Naive thymus-derived CD4-positive, alpha-beta T cell (primary cell): ENCODE measurements around the gene RNF207. TPM values are rescaled to one million over a fixed set of nuclear protein-coding genes. Genes with fewer than 3 reads are reported as not detected.

Experiments
- ATAC-seq: fragments of 150-1000 bp; cut with Tn5 transposase; 2 replicates; pipeline ENCODE4 v1.10.0; 2021; ENCODE audit warnings: mild to moderate bottlenecking, moderate library complexity
- CTCF ChIA-PET: fragments of 350-600 bp; sonication (Branson Sonifier 250); formaldehyde crosslinking; loops from one replicate; lab custom pipeline; 2021; ENCODE audit warnings: antibody characterized with exemption; lab: Charles Lee
- POLR2A ChIA-PET: fragments of 350-600 bp; sonication (Branson Sonifier 250); formaldehyde crosslinking; loops from one replicate; lab custom pipeline; 2021; ENCODE audit warnings: antibody characterized with exemption, inconsistent platforms; lab: Charles Lee
- DNase-seq, 9 donors: peaks; one replicate each; pipeline versions ENCODE4 v3.0.0 to v3.0.0-alpha.2; 2020 to 2022; ENCODE audit warnings: mixed read lengths in 1 of 9
- H3K27ac ChIP-seq: one replicate; pipeline ENCODE4 v1.7.0; 2013; ENCODE audit warnings: mild to moderate bottlenecking, low read depth, low read length, moderate library complexity
- H3K27me3 ChIP-seq, 2 donors: one replicate each; pipeline ENCODE4 v1.7.0; 2013; ENCODE audit warnings: low read length in 2 of 2, mild to moderate bottlenecking in 2 of 2, moderate library complexity in 2 of 2; ENCODE audit not compliant: control insufficient read depth in 2 of 2, insufficient read depth in 2 of 2
- H3K36me3 ChIP-seq, 3 experiments: 1 replicate in 2 of 3; 2 replicates in 1 of 3; pipeline ENCODE4 v1.7.0; 2013; ENCODE audit warnings: low read length in 3 of 3, mild to moderate bottlenecking in 3 of 3, moderate library complexity in 1 of 3; ENCODE audit not compliant: insufficient read depth in 3 of 3, control insufficient read depth in 2 of 3
- H3K4me1 ChIP-seq, 2 donors: one replicate each; pipeline ENCODE4 v1.7.0; 2013; ENCODE audit warnings: low read length in 2 of 2, mild to moderate bottlenecking in 2 of 2, moderate library complexity in 1 of 2; ENCODE audit not compliant: control insufficient read depth in 2 of 2, insufficient read depth in 2 of 2
- H3K4me3 ChIP-seq: 2 replicates; pipeline ENCODE4 v1.7.0; 2013; ENCODE audit warnings: mild to moderate bottlenecking, low read length
- H3K9me3 ChIP-seq, 3 experiments: 1 replicate in 2 of 3; 2 replicates in 1 of 3; pipeline ENCODE4 v1.7.0; 2013; ENCODE audit warnings: low read length in 3 of 3; ENCODE audit not compliant: control insufficient read depth in 2 of 3
- H3K27ac Mint-ChIP-seq, 9 donors: one replicate each; pipeline ENCODE4 v1.8.0; 2020 to 2022; ENCODE audit warnings: mixed read lengths in 9 of 9, mild to moderate bottlenecking in 8 of 9, moderate library complexity in 5 of 9, inconsistent platforms in 2 of 9
- H3K27me3 Mint-ChIP-seq, 5 donors: one replicate each; pipeline ENCODE4 v1.8.0; 2021 to 2022; ENCODE audit warnings: mixed read lengths in 5 of 5, mild to moderate bottlenecking in 1 of 5
- H3K36me3 Mint-ChIP-seq, 5 donors: one replicate each; pipeline ENCODE4 v1.8.0; 2020 to 2022; ENCODE audit warnings: mixed read lengths in 5 of 5, mild to moderate bottlenecking in 3 of 5, inconsistent platforms in 1 of 5
- H3K4me1 Mint-ChIP-seq, 7 donors: one replicate each; pipeline ENCODE4 v1.8.0; 2020 to 2022; ENCODE audit warnings: mixed read lengths in 7 of 7, mild to moderate bottlenecking in 3 of 7, inconsistent platforms in 1 of 7
- H3K4me3 Mint-ChIP-seq, 10 donors: one replicate each; pipeline ENCODE4 v1.8.0; 2020 to 2022; ENCODE audit warnings: mild to moderate bottlenecking in 10 of 10, mixed read lengths in 10 of 10, moderate library complexity in 6 of 10, inconsistent platforms in 2 of 10
- H3K9me3 Mint-ChIP-seq, 11 donors: one replicate each; pipeline ENCODE4 v1.8.0; 2020 to 2022; ENCODE audit warnings: mixed read lengths in 11 of 11, mild to moderate bottlenecking in 4 of 11, inconsistent platforms in 1 of 11, moderate library complexity in 1 of 11
- intact Hi-C, 2 donors: fragments of 100-400 bp; cut with micrococcal nuclease; formaldehyde crosslinking; loops; one replicate each; pipeline ENCODE4 v1.15.1; 2023
- polyA plus RNA-seq, 2 donors: library from polyadenylated mRNA; unstranded; fragments of 300-500 nt; fragmentation: Illumina TruSeq; gene quantifications; one replicate each; pipeline ENCODE4 v1.2.3, GENCODE V29; 2021
- total RNA-seq, 6 experiments: library from RNA in 5 of 6; stranded (reverse) in 5 of 6; gene quantifications; 1 replicate in 5 of 6; 2 replicates in 1 of 6; pipeline ENCODE4 v1.2.3 and lab custom pipeline; 2021 to 2026

RNF207 gene
- total and polyA plus RNA-seq, 7 experiments from 2014 or later = 0.09 to 83.6 (median 0.81) TPM

- no peak overlapping the region for H3K4me3 Mint-ChIP-seq
- peaks cover 0 to 2% (median 0%) of the 10 kb centered on the region in 11 donors for H3K9me3 Mint-ChIP-seq
- intact Hi-C loops = no loop called here
- H3K36me3 Mint-ChIP-seq = no peaks in the 10 kb centered on the region
- Histone ChIP-seq H3K27me3 (no peaks in the 10 kb centered on the region), H3K27ac (no peak overlapping the region), H3K4me1 (peaks cover 0 to 5% of the 10 kb centered on the region in 2 donors), H3K4me3 (no peak overlapping the region), H3K36me3 (no peaks in the 10 kb centered on the region), H3K9me3 (no peaks in the 10 kb centered on the region)
- peaks cover 0 to 26% (median 3%) of the 10 kb centered on the region in 5 donors for H3K27me3 Mint-ChIP-seq
- DNase-seq = no peak
- peaks cover 0 to 8% (median 0%) of the 10 kb centered on the region in 7 donors for H3K4me1 Mint-ChIP-seq
- no peak for ATAC-seq
- ChIA-PET POLR2A (no interaction called here), CTCF (no interaction called here)
- H3K27ac Mint-ChIP-seq = no peak overlapping the region
Observed at GRCh38 chr1:6256645-6257044, 50.7 kb downstream of the RNF207 start.

GRCh38 chr1:6257541-6258069 is 51.7 kb downstream of the RNF207 start:
- ATAC-seq = no peak
- H3K36me3 ChIP-seq = no peaks in the 10 kb centered on the region
- POLR2A ChIA-PET = no interaction called here
- H3K27ac Mint-ChIP-seq = no peak overlapping the region
- H3K36me3 Mint-ChIP-seq = no peaks in the 10 kb centered on the region
- no peak overlapping the region for H3K4me3 Mint-ChIP-seq
- no peak overlapping the region for H3K27ac ChIP-seq
- no peaks in the 10 kb centered on the region for H3K9me3 ChIP-seq
- peaks cover 0 to 5% of the 10 kb centered on the region in 2 donors for H3K4me1 ChIP-seq
- no peak overlapping the region for H3K4me3 ChIP-seq
- H3K27me3 Mint-ChIP-seq = peaks cover 0 to 28% (median 3%) of the 10 kb centered on the region in 5 donors
- peaks cover 0 to 8% (median 1%) of the 10 kb centered on the region in 7 donors for H3K4me1 Mint-ChIP-seq
- intact Hi-C loops = no loop called here
- H3K9me3 Mint-ChIP-seq = peaks cover 0 to 3% (median 0%) of the 10 kb centered on the region in 11 donors
- DNase-seq = no peak
- H3K27me3 ChIP-seq = no peaks in the 10 kb centered on the region
- CTCF ChIA-PET = no interaction called here

GRCh38 chr1:6258675-6259074 is 52.8 kb downstream of the RNF207 start:
- ATAC-seq = no peak
- H3K9me3 Mint-ChIP-seq = peaks cover 0 to 3% (median 0%) of the 10 kb centered on the region in 11 donors
- H3K4me1 Mint-ChIP-seq = peaks cover 0 to 8% (median 1%) of the 10 kb centered on the region in 7 donors
- intact Hi-C loops = no loop called here
- H3K27ac ChIP-seq = no peak overlapping the region
- H3K27ac Mint-ChIP-seq = no peak overlapping the region
- no peaks in the 10 kb centered on the region for H3K36me3 ChIP-seq
- CTCF ChIA-PET = interaction anchor here (0.6 kb wide), 1 partner anchor 146 kb away, joined by 3 read pairs; no protein-coding TSS in a partner anchor
- H3K4me3 Mint-ChIP-seq = peak overlapping the region in 6 of 10 donors; percentile 16 to 69 (median 56)
- no peaks in the 10 kb centered on the region for H3K36me3 Mint-ChIP-seq
- H3K4me3 ChIP-seq = no peak overlapping the region
- no peak for DNase-seq
- H3K4me1 ChIP-seq = peaks cover 0 to 5% of the 10 kb centered on the region in 2 donors
- H3K9me3 ChIP-seq = no peaks in the 10 kb centered on the region
- no peaks in the 10 kb centered on the region for H3K27me3 ChIP-seq
- H3K27me3 Mint-ChIP-seq = peaks cover 0 to 26% (median 3%) of the 10 kb centered on the region in 5 donors
- POLR2A ChIA-PET = no interaction called here

GRCh38 chr1:6259491-6260362 is 53.8 kb downstream of the RNF207 start:
- no peak overlapping the region for H3K27ac Mint-ChIP-seq
- DNase-seq (peak; percentile 57 to 84 (median 69)), ATAC-seq (peak; percentile 82)
- H3K9me3 Mint-ChIP-seq = peaks cover 0 to 3% (median 0%) of the 10 kb centered on the region in 11 donors
- Histone ChIP-seq H3K27ac (no peak overlapping the region), H3K4me3 (peak overlapping the region; percentile 16), H3K4me1 (peaks cover 0 to 5% of the 10 kb centered on the region in 2 donors), H3K9me3 (no peaks in the 10 kb centered on the region), H3K27me3 (no peaks in the 10 kb centered on the region), H3K36me3 (no peaks in the 10 kb centered on the region)
- intact Hi-C loops = loop anchor here in 1 of 2 donors (1.0 kb wide), 1 partner anchor 13 kb away; no protein-coding TSS in a partner anchor
- H3K27me3 Mint-ChIP-seq = peaks cover 0 to 26% (median 3%) of the 10 kb centered on the region in 5 donors
- peaks cover 0 to 8% (median 1%) of the 10 kb centered on the region in 7 donors for H3K4me1 Mint-ChIP-seq
- ChIA-PET POLR2A (no interaction called here), CTCF (interaction anchor here (0.6 kb wide), 1 partner anchor 216 kb away, joined by 3 read pairs; no protein-coding TSS in a partner anchor)
- H3K36me3 Mint-ChIP-seq = no peaks in the 10 kb centered on the region
- H3K4me3 Mint-ChIP-seq = peak overlapping the region; percentile 47 to 69 (median 63)

- Histone ChIP-seq H3K4me1 (peaks cover 0 to 5% of the 10 kb centered on the region in 2 donors), H3K36me3 (no peaks in the 10 kb centered on the region), H3K27ac (no peak overlapping the region), H3K4me3 (no peak overlapping the region), H3K9me3 (no peaks in the 10 kb centered on the region), H3K27me3 (no peaks in the 10 kb centered on the region)
- DNase-seq (no peak), ATAC-seq (peak; percentile 48)
- intact Hi-C loops = loop anchor here in 1 of 2 donors (1.0 kb wide), 1 partner anchor 14 kb away; no protein-coding TSS in a partner anchor
- peaks cover 0 to 3% (median 0%) of the 10 kb centered on the region in 11 donors for H3K9me3 Mint-ChIP-seq
- peaks cover 0 to 8% (median 1%) of the 10 kb centered on the region in 7 donors for H3K4me1 Mint-ChIP-seq
- no peaks in the 10 kb centered on the region for H3K36me3 Mint-ChIP-seq
- CTCF ChIA-PET = no interaction called here
- H3K27me3 Mint-ChIP-seq = peaks cover 0 to 26% (median 3%) of the 10 kb centered on the region in 5 donors
- H3K4me3 Mint-ChIP-seq = peak overlapping the region in 2 of 10 donors; percentile 58 to 69
- H3K27ac Mint-ChIP-seq = no peak overlapping the region
- POLR2A ChIA-PET = no interaction called here
Observed at GRCh38 chr1:6260433-6260934, 54.6 kb downstream of the RNF207 start.

GRCh38 chr1:6260961-6261614 is 55.2 kb downstream of the RNF207 start, which contains the start of gene GPR153:
GPR153 (minus strand) TSS chr1:6261098; CDS start chr1:6254905, 6,193 bp downstream.
- H3K27ac ChIP-seq = no peak within 1 kb of the TSS
- peak within 1 kb of the TSS in 1 of 9 donors; percentile 49 for H3K27ac Mint-ChIP-seq
- H3K4me3 ChIP-seq = peak within 1 kb of the TSS; percentile 16
- peaks cover 0 to 5% of the 10 kb centered on the region in 2 donors for H3K4me1 ChIP-seq
- intact Hi-C loops = loop anchor here in 1 of 2 donors (1.0 kb wide), 1 partner anchor 15 kb away; no protein-coding TSS in a partner anchor
- no peaks in the 10 kb centered on the region for H3K36me3 ChIP-seq
- H3K4me3 Mint-ChIP-seq = peak within 1 kb of the TSS; percentile 42 to 86 (median 72)
- H3K4me1 Mint-ChIP-seq = peaks cover 0 to 8% (median 1%) of the 10 kb centered on the region in 7 donors
- H3K9me3 Mint-ChIP-seq = peaks cover 0 to 3% (median 0%) of the 10 kb centered on the region in 11 donors
- peak in 3 of 9 donors; percentile 26 to 76 (median 48) for DNase-seq
- H3K27me3 ChIP-seq = no peaks in the 10 kb centered on the region
- ChIA-PET POLR2A (no interaction called here), CTCF (no interaction called here)
- no peaks in the 10 kb centered on the region for H3K36me3 Mint-ChIP-seq
- peak; percentile 72 for ATAC-seq
- H3K27me3 Mint-ChIP-seq = peaks cover 0 to 26% (median 3%) of the 10 kb centered on the region in 5 donors
- no peaks in the 10 kb centered on the region for H3K9me3 ChIP-seq
